ENCODE data around the gene GOPC.
"Not testable (repeated sequence)": the region's sequence is repeated elsewhere in the genome, so short reads cannot be mapped to it uniquely, and the experiment has no call there.

Gene GOPC

DNA sequence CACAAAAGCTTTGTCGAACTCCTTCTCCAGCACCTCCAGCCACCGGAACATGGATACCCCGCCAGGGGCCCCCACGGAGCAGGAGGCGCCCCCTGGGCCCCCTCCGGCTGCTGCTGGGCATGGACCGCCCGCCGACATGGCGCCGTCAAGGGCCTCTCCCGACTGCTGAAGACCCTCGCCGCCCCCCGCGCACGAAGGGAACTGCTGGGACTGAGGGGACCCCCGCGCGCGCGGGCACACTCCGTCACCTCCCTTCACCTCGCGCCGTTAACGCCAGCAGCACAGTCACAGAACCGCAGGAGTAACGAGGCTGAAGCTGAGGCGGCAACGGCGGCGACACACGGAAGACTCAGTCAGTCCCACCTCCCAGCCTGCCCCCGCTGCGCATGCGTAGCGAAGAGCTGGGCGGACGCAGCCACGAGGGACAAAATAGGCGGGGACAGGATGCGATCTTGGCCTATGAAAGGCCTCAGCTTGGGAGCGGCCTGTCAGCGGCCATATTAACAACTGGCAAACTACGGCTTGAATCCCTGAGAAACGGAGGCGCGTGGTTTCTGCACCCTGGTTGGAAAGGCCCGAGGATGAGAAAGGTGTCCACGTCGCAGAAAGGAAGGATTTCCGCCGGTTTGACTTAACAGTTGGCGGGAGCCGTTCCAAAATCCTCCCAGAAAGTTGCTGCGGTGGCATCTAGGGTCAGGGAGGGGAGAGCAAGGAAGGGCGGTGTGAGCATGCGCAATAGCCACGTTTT lies at the start of gene GOPC:
Gene GOPC (minus strand): TSS at position 361 of the 748 bp plus-strand sequence. CDS start 223 bp downstream, at position 138.
- DNase-seq = peak; percentile 91

DNA sequence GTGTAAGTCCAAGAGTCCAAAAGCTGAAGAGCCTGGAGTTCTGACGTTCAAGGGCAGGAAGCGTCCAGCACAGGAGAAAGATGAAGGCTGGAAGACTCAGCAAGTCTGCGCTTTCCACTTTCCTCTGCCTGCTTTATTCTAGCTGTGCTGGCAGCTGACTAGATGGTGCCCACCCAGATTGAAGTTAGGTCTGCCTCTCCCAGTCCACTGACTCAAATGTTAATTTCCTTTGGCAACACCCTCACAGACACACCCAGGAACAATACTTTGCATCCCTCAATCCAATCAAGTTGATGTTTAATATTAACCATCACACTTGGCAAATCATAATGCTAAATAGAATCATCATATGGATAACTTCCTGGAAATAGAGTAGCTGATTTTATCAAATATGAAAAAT lies 49.7 kb upstream of the GOPC start:
- DNase-seq = not testable (repeated sequence)

DNA sequence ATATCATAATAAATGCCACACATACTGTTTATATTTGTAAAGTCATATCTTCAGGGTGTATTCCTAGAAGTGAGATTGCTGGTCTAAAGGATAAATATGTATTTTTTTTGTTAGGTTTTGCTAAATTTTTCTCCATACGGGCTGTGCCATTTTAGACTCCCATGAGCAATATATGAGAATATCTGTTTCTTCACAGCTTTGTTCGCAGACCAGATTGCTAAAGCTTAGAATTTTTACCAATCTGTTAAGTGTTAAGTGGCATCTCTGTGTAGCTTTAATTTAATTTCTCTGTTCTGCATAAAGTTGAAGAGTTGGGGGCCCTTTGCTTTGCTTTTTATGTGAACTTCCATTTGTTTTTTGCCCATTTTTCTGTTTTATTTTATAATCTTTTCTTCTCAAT lies 40.7 kb upstream of the GOPC start:
- no peak for DNase-seq

DNA sequence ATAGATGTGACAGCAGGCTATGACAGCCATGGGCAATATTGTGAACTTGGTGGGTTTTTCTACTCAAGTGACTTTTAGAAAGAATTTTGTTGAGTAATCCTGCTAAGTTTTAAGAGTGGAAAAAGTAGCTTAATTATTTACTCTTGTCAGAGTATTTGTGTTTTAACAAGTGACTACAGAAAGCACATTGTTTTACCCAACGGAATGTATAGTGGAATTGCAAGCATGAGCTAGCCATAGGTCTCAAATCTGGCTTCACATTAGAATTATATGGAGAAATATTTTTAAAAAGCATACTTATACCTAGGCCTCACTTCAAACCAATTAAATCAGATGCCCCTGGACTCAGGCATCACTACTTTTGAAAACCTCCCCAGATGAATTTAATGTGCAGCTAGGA lies 35.5 kb upstream of the GOPC start:
- no peak for DNase-seq

DNA sequence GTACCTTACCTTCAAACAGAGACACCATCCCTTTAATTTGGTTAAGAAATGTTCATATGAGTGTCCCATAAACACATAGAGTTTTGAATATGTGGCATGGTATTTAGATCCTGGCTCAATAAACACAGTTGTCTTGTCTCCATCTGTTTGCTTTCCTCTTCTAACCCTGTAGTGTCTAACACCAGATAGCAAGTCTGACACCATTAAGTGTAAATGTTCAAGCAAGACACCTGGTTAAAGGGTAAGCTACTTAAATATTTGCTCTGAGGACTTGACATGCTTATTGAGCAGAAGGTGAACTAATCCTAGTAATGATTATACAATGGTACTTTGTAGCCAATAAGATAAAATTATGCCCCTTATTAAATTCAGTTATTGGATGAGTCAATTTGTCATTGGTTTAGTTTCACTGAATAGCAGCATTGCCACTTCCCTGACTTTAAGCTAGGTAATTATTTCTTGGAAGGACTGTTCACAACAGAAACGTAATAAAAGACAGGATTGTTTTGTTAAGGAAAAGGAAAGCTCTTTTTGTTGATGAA lies 26.9 kb upstream of the GOPC start:
- no peak for DNase-seq

DNA sequence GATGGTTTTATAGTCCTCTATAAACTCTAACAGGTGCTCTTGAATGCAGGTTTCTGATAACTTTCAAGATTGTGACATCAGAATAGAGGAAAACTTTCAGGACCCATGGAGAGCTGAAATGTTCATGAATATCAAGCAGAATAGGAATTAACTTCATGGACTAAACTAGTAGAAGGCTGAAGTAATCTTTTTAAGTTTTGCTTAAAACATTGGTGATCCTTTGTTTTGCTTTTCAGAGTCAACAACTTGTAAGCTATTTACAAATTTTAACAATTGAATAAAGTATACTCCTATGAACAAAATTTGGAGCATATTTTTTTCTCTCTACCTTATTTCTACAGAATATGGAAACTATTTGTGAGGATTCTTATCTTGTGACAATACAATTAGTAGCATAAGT lies 25.2 kb upstream of the GOPC start:
- DNase-seq = no peak

DNA sequence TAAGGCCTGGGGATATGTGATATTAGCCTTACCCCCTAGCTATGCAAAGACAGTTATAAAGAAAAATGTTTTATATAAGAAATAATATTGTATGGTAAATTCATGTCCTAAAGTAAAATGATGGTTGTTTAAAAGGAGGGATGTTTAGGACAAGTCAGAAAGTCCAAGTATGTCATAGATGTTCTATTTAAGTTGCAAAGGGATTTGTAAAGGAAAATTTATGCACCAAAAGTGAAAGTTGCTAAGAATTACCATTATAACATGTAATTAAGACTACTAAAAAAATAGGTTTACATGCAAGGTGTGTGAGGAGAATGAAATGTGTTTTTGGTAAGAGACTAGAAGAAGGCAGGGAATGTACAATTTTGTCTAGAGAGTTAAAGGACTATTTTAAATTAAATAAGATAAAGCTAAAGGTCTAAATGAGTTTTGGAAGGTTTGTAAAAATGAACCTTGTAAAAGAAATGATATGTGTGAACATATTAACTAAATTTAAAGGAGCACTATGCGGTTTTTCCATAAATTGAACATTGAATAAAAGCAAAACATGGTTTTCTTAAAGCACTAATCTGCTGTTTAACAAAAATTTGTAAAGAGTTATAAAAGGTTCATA lies 22.7 kb upstream of the GOPC start:
- DNase-seq = no peak

DNA sequence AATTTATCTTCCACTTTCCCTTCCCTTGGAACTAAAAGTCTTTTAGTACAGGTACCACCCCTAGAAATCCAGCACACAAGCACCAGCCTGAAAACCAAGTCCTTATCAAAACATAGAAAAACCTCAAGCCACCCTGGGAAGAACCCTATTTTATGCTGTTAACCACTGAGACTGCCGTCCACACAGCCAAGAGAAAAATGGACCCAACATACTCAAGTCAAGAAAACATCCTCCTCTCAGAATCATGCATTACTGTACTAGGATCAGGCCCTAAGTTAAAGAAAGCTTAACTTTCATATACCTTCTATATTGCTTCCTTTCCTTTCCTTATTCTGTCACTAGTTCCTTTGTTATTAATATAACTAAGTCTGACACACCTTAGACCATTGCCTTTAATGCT lies 16.9 kb upstream of the GOPC start:
- DNase-seq = no peak

DNA sequence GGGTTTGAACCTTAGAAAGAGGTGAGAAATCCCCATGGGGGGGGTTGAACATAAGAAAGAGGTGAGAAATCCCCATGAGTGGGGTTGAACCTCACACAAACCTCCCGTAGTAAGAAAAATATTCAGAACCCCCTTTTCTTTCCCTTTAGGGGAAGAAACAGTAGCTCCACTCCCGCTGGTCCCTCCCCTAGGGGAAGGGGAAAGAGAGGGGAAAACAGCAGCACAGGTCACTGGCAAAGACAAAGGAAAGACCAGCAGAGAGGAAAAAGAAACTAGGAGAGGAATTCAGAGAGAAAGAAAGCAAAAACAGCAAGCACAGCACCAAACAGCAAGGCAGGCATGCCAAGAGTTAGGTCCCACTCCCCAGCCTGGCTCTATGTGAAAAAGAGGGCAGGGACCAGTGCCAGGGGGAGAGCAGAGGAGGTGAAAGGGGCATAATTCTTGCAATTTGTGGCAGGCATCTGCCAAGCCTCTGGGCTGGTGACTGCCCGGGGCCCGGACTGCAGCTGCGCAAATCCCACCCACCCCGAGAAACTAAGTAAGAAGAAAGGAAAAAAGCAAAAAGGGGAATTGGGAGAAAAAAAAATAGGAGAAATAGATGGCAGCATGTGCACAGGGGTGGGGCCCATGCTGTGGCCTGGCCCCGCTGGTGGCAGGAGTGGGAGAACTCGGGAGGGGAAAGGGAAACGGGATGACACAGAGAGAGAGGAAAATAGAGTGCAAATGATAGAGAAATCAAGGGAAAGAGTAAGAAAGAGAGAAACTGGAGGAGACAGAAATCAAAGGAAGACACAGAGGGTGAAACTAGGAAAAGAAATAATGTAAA lies 15.1 kb upstream of the GOPC start:
- no peak for DNase-seq

DNA sequence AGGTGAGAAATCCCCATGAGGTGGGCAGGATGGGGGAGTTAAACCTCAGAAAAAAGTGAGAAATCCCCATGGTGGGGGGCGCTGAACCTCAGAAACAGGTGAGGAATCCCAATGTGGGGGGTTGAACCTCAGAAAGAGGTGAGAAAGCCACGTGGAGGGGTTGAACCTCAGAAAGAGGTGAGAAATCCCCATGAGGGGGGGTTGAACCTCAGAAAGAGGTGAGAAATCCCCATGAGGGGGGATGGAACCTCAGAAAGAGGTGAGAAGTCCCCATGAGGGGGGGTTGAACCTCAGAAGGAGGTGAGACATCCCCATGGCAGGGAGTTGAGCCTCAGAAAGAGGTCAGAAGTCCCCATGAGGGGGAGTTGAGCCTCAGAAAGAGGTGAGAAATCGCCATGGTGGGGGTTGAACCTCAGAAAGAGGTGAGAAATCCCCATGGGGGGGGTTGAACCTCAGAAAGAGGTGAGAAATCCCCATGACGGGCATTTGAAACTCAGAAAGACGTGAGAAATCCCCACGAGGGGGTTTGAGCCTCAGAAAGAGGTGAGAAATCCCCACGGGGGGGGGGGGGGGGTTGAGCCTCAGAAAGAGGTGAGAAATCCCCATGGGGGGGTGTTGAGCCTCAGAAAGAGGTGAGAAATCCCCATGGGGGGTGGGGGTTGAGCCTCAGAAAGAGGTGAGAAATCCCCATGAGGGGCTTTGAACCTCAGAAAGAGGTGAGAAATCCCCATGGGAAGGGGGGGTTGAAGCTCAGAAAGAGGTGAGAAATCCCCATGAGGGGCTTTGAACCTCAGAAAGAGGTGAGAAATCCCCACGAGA lies 14.3 kb upstream of the GOPC start:
- DNase-seq = no peak

DNA sequence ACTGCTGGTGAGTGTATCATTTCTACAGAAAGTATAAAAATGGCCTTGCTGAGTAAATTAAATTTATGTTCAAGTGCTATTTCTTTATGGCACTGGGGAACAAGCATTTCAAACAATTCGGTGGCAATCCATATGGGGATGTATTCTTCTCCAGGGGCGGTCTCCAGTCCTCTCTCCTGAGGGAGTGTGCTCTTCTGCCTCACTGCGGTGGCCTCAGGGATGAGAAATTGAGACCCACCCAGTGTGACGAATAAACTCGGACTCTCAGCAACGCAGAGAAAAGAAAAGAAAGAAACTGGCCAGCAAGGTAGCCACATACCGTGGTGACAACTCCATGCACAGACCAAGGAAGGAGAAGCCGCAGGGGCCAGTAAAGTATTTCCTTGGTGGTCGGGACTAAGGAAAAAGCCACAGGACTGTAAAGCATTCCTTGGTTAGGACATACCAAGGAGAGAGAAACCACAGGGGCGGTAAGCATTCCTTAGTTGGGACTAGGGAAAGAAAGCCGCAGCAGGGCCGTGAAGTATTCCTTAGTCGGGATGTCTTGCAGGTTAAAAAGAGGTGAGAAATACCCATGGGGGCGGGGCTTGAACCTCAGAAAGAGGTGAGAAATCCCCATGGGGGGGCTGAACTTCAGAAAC lies 13.6 kb upstream of the GOPC start:
- no peak for DNase-seq

DNA sequence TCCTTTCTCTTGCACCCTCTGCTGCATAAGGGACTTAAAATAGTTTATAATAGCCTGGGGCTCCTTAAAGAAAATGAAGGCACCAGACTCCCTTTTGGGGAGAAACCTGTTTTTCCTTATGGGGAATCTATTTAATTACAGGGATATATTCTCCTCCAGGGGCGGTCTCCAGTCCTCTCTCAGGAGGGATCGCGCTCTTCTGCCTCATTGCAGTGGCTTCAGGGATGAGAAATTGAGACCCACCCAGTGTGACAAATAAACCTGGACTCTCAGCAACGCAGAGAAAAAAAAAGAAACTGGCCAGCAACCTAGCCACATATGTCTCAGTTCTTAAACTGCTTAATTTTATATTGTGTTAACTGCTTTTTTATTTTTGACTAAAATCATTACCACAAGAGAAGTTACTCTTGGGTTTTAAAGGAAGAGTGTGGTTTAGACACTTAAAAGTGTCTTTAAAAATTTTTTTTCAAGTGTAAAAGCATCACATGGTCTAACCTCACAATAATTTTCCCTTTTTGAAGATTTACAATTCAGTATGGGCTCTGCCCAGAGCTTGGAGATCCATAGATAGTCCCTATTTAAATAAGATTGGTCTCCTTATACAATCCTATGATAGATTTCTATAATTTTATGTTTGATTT lies 11.7 kb upstream of the GOPC start:
- no peak for DNase-seq

DNA sequence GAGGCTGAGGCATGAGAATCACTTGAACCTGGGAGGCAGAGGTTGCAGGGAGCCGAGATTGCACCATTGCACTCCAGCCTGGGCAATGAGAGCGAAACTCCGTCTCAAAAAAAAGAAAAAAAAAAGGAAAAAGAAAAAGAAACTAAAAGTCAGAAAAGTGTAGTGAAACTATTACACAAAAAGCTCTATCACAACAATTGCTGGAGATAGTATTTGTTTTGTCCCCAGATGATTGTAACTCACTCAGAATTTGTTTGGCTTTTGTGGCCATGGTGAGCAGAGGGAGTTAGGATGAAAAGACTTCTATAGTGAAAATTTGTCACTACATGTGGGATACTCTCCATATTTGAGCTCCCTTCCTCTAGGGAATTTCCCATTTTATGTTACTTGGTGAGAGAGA lies 5.2 kb upstream of the GOPC start:
- no peak for DNase-seq

DNA sequence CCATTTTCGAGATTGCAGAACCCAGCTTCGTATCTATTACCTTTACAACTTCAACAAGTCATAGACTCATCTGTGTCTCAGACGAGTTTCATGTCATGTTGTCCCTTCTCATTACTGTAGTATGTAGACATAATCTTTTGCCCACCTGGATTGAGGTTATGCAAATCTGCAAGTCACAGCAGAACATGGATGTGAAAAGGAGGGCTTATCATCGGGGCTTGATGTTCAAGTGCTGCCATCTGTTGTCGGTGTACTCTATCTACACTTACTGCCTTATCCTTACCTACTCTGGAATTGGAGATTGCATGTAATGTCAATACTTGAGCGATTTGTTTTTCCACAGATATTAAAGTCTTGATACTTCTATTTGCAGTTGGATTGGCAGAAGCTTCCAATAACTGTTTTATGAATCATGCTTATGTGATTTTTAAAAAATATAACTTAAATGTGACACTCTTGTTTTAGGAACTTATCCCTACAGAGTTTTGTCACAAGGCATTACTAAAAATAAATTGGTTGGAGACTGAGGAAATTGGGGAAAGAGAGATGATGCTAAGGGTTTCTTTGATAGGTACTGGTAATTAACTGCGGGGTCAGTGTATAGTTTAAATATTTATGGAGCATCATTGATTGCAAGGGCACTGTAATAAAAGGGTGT lies 3.0 kb upstream of the GOPC start:
- peak; percentile 72 for DNase-seq

DNA sequence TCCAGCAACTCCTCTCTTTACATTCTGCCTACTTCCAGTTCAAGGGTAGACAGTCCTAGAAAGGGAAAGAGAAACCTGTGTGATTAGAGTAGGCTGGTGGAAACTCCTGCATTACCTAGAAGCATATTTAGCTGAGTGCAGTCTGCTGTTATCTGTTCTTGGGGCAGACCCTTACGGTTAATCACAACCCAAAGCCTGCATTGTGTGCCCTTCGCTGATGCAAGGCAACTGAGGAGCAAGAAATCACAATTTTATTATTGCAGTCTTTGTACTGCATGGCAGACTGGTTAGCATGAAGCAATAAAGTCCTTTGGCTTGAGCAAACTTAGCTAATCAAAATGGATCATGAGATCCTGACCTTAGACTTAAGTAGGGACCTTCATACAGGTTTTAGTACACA lies 1.5 kb upstream of the GOPC start:
- no peak for DNase-seq

DNA sequence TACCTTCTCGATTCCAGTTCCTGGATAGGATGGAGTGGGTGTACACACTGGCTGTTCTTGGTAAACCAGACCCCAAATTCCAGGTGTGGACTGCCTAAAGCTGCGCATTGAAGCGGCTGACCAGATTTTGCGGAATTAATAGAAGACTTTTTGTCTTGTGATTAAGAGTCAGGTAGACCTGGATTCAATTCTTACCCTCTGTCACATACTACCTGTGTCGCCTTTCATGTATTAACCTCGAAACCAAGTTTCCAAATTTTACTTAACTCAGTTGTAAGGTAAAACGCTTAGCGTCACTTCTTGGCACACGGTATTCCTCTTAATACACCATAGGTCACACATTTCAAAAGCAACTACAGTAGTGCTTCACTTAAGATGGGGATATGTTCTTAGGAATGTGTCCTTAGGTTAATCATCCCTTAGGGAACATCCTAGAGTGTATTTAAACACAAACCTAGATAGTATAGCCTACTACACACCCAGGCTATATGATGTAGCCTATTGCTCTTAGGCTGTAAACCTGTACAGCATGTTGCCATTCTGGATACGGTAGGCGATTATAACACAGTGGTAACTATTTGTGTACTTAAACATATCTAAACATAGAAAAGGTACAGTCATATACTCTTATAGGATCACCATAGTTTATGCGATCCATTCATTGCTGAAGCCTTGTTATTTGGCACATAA lies 733 bp upstream of the GOPC start:
- no peak for DNase-seq

DNA sequence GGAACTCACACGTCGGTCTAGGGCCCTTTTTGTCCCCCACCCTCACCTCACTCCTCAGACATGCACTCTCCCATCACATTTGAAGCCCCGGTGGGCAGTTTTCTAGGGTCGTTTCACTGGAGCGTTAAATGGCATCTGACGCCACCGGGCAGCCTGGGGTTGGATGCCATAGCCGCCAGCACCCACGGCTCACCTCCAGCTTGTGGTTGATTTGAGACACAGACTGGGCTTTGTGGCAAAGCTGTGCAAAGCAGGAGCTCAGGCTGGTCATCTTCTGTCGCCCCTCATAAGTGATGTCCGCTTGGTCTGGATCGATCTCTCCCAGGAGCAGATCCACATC lies 530 bp downstream of the GOPC start:
- peak; percentile 38 for DNase-seq

DNA sequence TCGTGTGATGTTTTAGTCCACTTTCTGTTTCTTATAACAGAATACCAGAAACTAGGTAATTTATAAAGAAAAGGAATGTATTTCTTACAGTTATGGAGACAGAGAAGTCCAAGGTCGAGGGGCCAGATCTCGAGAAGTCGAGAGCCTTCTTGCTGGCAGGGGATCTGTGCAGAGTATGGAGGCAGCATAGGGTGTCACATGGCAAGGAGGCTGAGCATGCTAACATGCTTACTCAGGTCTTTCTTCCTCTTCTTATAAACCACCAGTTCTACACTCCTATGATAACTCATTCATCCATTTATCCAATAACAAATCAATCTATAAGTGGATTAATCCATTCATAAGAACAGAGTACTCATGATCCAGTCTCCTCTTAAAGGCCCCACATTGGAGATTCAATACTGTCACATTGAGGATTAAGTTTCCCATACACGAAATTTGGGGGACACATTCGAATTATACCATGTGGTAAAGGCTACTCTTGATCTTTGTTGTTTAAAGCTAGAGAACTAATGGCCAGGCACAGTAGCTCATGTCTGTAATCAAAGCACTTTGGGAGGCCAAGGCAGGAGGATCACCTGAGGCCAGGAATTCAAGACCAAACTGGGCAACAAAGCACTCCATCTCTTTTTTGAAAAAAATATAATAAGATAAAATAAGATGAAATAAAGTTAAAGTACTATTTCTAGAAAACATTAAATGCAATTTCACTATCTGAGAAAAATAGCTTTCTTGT lies 2.1 kb downstream of the GOPC start:
- no peak for DNase-seq

DNA sequence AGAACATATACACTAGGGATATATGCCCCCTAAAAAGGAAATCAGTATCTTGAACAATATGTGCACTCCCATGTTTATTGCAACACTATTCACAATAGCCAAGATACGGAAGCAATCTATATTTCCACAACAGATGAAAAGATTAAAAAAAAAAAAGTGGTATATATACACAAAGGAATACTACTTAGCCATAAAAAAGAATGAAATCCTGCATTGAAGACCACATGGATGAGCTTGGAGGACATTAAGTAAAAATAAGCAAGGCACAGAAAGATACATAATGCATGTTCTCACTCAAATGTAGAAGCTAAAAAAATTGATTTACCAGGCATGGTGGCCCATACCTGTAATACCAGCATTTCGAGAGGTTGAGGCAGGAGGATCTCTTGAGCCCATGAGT lies 4.6 kb downstream of the GOPC start:
- no peak for DNase-seq
